PC-3 (cell line): ENCODE measurements around the gene FAS.

Experiments used
- CTCF ChIP-seq: fragments of 300-600 bp; sonication (generic); conservative IDR thresholded peaks from 2 replicates; pipeline ENCODE4 v1.5.1; 2017; ENCODE audit warnings: antibody characterized with exemption, low read depth, mild to moderate bottlenecking, low read length
- EZH2phosphoT487 ChIP-seq: fragments of 300-600 bp; sonication (generic); IDR thresholded peaks from 2 replicates; pipeline ENCODE4 v1.6.1; 2018; ENCODE audit warnings: mild to moderate bottlenecking, antibody characterized with exemption, low read length, borderline replicate concordance

- TF ChIP-seq CTCF: no peak
- TF ChIP-seq EZH2phosphoT487: no peak
Measured at GRCh38 chr10:88953662-88954061, 36.9 kb upstream of the FAS start.
